Measurements from ENCODE around the gene PPT1. TPM values are rescaled to one million over a fixed set of nuclear protein-coding genes. Genes with fewer than 3 reads are reported as not detected.
"Not testable (repeated sequence)": the region's sequence is repeated elsewhere in the genome, so short reads cannot be mapped to it uniquely, and the experiment has no call there.

PPT1 gene
- total RNA-seq, 1 donor from 2014 or later = 41.0 TPM

DNA sequence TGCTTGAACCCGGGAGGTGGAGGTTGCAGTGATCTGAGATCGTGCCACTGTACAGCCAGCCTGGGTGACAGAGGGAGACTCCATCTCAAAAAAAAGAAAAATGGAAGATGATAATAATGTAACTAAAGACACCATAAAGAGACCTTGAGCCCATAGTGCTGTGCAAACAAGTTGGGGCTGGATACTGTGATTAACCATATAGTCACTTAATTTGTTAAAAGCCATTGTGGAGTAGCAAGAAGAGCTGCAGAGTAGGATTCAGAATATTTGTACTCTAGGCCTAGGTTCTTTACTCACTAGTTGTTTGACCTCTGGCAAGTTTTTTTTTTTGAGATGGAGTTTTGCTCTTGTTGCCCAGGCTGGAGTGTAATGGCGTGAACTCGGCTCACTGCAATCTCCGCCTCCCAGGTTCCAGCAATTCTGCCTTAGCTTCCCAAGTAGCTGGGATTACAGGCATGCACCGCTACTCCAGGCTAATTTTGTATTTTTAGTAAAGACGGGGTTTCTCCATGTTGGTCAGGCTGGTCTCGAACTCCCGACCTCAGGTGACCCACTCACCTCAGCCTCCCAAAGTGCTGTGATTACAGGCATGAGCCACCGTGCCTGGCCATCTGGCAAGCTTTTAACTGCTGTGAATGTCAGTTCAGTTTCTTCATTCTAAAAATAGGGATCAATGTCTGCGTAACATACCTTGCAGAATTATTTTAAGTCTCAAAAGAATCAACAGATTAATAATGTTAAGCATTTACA, 43.7 kb downstream of the PPT1 start:
- peak; percentile 56 for ATAC-seq

DNA sequence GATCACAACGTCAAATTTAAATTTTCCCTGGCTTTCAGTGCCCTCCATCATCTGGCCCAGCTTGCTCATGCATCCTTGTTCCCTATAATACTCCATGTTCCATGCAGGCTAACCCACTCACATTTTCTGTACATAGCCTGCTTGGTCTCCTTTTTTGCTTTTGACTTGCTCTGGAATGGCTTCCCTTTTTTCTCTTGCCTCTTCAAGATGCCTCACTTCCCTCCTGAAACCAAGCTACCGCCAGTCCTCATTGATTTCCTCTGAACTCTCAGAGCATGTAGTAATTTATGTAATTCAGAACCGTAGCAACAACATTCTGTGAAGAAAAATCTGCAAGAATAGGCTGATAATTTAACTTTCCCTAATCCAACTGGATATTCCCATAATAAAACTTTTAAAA, 46.2 kb downstream of the PPT1 start:
- no peak for ATAC-seq

DNA sequence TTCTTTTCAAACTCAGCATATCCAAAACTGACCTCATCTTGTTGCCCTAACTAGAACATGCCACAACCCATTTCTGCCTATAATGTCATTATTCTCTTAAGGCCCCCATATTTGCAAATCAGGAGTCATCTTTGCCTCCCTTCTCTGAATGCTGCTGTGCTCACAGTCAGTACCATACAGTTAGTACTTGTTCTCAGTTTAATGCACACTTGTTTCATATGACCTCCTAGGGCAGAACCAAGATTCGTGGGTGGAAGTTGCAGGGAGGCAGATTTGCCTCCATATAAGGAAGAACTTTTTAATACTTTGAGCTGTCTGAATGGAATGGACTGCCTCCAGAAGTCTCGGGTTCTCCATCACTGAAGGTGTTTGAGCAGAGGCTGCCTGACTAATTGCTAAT, 47.3 kb downstream of the PPT1 start:
- ATAC-seq = peak; percentile 54

DNA sequence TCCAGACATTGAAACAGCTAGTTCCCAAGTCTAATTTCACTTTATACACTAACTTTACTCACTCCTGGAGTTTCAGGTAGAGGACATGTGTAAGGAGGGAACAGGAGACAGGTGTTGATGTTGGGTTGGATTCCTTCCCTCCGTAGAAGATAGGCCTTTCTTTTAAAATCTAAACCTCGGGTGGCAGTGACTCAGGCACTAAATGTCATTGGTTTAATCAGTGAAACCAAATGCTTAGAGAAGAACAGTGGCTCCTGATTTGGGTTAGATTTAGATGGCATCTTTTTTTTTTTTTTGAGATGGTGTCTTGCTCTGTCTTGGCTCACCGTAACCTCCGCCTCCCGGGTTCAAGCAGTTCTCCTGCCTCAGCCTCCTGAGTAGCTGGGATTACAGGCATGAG, 49.3 kb downstream of the PPT1 start:
- ATAC-seq = no peak

DNA sequence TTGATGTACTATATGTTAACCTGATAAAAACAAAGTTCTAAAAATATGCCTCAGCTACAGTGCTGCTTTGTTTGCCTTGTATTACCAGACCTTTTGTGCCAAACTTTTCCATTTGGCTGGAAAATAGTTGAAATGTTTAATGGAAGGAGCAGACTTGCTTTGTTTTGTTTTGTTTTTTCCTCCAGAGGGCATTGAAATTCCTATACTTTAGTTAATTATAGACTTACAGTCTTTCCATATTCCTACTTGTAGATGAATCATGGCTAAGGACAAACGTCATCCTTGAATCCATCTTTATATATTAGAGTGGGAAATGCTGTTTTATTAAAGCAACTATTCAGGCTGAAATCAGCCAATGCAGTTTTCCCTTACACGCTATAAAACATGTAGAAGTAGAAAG, 49.8 kb downstream of the PPT1 start:
- ATAC-seq = no peak

DNA sequence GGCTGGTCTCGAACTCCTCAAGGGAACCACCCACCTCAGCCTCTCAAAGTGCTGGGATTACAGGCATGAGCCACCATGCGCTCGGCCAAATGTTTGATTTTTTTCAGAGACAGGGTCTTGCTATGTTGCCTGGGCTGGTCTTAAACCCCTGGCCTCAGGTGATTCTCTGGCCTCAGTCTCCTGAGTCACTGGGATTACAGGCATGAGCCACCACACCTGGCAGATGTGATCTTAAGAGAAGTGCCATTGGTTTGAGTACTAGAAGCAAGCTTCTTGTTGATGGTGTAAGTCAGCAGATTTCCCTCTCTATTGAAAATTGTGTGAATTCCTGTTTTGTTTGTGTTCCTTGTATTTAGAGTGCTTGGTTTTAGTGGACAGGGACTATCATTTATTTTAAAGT, 51.3 kb downstream of the PPT1 start:
- peak; percentile 29 for ATAC-seq

DNA sequence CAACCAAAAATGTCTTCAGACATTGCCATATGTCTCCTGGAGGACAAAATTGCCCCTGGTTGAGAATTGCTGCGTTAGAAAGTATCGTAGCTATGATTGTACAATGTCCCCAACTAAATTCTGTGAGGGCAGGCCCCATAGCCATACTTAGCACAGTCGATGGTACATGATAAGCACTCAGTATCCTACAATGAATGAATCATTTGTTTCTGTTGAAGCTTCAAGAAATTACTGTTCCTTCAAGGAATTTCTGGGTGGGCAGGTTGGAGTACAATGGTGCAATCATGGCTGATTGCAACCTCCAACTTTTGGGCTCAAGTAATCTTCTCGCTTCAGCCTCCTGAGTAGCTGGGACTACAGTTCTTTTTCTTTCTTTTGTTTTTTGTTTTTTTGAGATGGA, 51.9 kb downstream of the PPT1 start:
- ATAC-seq = no peak

DNA sequence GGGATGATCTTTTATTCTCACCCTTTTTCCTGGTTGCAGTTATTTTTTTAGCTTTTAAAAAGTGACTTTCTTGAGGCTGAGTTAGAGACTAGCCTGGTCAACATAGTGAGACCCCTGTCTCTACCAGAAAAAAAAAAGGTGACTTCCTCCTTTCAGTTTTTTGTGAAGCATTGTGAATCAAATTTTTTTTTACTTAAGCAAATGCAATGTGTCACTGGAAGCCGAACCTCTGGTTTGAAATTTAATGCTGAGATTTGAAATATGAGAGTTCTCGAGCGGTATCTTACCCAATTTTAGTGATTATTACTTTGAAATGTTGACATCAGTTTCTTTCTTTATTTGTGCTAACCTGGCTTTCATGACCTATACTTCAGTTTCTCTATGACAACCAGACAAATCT, 52.9 kb downstream of the PPT1 start:
- no peak for ATAC-seq

DNA sequence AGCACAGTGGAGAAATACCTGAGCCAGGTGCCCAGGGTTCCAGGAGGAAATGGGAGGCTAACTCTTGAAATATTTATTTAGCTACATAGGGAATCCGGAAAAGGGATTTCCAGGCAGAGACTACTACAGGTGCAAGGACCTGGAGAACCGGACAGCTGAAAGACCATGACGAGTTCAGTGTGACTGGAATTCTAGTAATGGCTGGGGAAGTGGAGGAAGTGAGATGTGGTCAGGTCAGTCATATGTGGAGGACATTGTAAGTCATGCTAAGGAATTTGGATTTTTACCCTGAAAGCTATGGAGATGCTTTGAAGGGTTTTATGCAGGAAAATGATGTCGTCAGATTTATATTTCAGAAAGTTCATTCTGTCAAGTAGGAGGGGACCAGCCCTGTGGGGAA, 54.7 kb downstream of the PPT1 start:
- no peak for ATAC-seq

DNA sequence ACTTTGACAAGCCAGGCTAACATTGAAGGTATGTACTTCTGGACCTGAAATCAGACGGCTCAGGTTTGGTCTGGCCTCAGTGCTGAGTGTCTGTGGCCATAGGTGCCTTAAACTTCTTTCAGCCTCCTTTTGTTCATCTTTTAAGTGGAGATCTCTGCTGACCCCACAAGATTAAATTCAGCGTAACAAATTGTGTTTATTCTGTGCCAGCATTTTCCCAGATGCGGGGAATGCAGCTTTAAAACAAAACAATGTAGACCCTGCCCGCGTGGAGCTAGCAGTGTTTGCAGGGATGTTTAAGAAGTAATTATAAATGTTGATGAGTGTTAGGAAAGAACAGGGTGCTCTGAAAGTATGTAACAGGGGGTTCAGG, 55.6 kb downstream of the PPT1 start:
- no peak for ATAC-seq

DNA sequence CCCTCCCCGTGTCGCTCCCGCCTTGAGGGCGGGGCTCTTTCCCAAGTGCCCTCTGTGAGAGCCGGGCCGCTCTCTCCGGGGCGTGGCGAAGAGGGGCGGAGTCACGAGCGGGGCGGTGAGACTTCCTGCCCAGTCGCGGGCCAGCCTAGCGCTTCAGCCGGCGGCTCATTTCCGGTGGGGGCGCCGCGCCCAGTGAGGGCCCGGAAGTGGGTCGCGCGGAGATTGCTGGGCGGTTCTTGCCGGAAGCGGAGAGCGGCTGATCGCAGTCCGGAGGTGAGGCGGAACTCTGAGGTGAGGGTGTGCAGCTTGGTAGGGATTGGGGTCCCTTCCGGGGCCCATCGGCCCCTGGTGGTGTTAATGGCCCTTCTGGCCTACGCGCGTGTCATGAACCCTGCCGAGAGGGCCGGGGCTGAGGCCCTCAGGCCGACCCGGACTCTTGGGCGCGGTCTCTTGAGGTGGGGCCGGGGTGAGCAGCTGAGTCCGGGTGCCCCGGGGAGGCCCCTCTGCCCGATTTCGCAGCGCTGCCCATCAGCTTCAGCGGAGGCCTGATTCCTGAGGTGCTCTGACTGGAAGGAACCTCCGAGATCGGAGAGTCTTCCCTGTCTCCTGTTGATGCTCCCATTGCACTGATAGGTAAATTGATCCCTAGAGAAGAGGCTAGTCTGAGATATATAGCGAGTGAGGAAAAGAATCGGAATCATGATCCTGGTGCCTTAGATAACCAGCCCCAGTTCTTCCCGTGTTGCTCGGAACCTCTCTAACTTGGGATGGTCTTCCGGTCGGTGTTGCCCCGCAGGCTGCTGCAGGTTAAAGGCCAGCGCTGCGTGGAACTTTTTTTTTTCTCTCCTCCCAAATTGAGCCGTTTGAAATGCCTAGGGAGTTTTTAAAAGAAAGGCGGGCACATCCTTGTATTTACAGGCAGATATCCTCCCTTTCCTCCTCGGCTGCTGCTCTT, 56.3 kb downstream of the PPT1 start, which contains the start of gene CAP1:
CAP1 (plus strand) TSS at position 219 of the 955 bp plus-strand sequence. CDS start 18,618 bp downstream, outside the sequence.
- ATAC-seq = peak; percentile 96

DNA sequence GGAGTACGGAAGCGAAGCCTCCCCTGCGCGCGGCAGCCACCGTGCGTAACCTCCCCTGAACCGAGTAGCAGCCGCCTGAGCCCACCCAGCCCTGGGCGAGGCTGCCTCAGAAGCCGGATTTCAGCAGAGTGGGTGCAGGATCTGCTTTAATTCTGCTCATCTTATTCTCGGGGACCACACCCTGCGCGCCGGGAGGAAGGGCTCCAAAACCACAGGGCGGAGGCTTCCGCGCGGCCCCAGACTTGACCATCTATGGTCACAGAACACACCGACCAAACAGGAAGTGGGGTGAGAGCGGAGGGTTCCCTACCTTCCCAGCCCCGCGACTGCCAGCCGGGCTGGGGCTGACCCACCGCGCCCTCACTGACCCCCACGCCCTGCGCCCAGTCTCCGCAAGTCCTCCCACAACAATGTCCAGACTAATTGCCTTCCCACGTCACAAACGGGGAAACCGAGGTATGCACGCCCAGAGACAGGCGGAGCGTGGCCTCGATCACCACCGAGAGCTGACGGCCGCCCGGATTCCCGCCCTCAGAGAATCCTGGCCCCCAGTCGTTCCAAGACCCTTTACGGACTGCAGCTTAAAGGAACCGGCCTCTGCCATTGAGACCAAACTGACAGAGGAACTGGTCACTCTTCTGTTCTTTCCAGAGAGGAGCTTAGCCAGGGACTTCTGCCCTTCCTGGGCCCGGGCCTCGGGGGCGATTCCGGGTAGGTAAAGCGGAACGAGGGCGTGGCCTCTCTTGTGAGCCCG, 57.1 kb downstream of the PPT1 start:
- peak; percentile 82 for ATAC-seq

DNA sequence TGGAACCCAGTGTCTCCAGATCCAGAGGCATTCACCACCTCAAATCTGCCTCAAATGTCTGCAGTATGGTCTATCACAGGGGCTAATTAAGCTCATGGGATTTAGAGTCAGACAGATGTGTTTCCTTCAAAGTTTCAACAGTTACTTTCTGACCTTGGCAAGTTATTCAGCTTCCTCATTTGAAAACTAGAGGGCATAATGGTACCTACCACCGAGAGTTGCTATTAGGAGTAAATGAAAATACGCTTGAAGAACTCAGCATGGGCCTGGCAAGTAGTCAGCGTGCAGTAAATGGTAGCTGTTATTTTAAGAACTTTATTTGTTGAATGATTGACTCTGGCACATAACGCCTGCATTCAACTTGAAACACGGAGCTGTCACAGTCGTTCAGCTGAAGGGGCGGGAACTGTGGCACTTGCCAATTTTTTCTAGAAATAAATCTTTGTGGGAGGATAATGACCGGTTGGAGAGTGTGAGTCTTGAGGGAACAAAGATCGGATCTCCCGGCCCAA, 57.8 kb downstream of the PPT1 start:
- ATAC-seq = no peak

DNA sequence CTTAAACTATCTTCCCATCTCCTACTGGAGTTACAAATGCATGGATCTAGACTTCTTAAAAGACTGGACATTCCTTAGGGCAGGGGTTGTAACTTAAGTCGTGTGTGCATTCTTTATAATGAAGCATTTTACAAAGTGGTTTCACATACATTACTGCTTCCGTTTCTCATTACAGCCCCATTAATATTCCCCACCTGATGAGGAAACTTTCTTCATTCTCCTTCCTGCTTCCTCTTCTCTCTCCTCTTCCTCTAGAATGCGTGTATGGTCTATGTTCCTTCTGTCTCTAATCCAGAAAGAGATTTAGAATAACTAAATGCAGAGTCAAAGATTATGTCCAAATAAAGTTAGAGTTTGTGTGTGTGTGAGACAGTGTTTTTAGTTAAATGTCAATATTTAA, 58.4 kb downstream of the PPT1 start:
- ATAC-seq = no peak

DNA sequence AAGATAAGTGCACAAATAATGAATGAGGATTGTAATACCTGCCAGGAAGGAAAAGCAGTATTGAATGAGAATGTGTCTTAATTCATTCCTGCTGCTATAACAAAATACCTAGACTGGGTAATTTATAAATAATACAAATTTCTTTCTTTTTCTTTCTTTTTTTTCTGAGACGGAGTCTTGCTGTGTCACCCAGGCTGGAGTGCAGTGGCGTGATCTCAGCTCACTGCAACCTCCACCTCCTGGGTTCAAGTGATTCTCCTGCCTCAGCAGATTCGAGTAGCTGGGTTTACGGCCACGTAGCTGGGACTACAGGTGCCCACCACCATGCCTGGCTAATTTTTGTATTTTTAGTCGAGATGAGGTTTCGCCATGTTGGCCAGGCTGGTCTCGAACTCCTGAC, 59.8 kb downstream of the PPT1 start:
- ATAC-seq = not testable (repeated sequence)

DNA sequence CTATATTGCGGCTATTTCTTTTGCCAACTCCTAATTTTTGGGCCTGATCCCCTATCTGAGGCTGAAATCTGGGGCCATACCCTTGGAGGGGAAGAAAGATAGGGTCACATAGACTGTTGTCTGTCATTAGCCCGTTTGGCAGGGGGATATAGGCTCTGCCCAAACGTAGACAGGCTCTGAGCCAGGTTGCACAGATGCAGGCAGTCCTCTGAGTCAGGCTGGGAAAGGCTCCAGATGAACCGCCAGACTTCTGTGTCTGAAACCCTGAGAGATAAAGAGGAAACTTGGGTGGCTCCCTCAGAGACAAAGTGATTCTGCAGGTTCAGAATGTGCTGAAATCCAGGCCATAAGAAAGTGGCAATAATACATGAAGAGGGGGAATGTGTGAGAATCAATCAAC, 60.5 kb downstream of the PPT1 start:
- ATAC-seq = no peak

DNA sequence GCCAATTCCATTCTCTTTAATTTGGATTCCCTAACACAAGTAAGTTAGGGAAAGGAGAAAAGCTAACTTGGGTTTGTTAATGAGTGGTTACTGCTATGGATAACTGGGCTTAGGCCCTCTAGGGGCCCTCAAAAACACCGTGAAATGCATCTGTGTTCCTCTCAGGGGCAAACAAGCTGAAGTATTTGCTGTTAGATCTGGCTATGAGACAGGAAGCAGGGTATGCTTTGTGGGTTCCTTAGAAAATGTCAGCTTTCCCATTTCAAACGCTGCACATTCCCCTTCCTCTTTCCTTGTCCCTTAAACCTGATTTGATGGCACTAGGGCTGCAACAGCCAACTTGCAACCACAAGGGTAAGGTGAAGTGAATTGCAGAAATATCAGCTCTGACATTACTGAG, 62.2 kb downstream of the PPT1 start:
- no peak for ATAC-seq

DNA sequence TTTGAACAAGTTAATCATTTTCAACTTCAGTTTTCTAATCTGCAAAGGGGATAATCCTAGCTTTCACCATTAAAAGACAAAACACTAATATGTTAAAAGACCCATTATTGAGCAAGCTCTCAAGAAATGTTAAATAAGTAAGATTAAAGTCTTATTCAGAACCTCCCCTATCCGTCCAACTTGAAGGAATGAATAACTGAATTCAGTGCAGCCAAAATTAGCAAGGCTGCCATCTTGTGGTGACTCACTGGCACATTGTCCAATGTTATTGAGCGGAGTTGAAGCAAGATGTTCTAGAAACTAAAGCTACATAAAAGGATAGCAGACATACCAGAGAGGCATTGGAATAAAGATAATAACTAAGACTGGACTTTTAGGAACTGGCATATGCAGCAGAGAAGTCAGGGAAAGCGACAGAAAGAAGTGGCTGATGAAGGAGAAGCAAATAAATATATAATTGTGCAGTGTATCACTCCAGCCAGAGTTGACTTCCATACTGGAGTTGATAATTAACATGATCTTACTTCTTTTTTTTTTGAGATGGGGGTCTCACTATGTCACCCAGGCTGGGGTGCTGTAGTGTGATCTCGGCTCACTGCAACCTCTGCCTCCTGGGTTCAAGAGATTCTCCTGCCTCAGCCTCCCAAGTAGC, 64.7 kb downstream of the PPT1 start:
- ATAC-seq = peak; percentile 54

DNA sequence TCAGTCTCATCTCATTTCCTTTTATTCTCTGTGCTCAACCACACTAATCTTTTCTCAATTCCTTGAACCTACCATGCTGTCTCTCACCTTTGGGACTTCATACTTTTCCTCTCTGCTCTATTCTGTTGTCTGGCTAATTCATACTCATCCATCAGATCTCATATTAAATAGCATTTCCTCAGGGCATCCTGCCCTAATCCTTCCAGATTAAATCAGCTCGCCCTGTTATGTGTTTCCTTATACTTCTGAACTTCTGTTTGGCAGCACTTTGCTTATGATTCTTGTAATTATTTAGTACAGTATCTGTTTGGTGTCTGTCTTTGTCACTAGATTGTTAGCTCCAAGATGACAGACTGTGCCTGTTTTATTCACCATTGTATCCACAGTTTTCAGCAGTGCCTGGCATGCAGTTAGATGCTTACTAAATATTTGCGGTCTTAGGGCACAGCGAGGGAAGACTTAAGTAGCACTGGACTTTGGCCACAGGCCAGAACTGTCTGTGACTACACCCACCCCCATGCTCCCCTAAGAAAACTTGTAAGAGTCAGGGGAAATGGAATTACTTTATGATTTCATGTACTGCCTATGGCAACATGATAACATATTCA, 66.4 kb downstream of the PPT1 start:
- ATAC-seq = no peak

DNA sequence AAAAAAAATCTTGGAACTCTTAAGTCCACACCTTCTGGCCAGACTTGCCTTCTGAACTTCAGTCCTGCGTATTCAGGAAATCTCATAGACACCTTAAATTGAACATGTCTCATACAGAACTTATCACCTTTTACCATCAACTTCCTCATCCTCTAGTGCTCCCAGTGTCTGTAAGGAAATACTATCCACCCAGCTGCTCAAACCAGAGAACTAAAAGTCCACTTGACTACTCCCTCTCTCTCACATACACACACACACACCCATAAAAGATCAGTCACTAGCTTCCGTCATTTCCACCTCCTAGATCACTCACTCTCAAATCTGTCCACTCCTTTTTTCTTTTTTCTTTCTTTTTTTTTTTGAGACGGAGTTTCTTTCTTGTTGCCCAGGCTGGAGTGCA, 67.4 kb downstream of the PPT1 start:
- ATAC-seq = peak; percentile 41

DNA sequence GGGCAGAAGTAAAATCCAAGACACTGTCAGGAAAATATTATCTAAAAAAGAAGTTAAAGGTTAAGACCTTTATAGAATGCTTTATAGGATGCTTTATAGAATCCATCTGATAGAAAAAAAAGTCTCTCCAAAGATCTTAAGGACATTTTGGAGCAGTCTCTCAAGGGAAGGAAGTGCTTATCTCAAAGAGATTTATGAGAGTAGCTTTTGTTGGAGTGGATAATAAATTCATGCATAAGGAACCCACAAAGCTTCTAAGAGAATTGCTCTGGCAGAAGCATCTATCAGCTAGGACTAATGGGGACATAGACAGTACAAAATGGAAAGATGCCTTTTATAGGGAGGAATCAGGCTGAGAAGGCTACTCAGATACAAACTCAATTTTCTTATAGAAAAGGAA, 69.4 kb downstream of the PPT1 start:
- ATAC-seq = no peak

DNA sequence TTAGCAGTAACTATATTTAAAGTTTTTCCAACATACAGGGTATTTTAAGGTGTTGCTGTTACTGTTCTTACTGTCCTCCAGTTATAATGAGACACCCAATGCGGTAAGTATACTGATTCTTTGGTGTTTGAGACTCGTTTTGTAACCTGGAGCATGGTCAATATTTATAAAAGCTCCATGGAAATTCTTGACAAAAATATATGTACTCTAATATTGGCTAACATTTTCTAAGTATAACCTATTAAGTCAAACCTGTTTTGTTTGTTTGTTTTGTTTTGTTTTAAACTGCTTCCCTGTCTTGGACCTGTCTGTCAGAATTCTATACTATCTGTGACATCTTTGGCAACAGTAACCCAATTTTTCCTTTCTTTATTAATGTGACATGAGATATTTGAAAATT, 72.4 kb downstream of the PPT1 start:
- no peak for ATAC-seq
